B cell (primary cell): ENCODE data around the gene PRRX1. TPM values are rescaled to one million over a fixed set of nuclear protein-coding genes. Genes with fewer than 3 reads are reported as not detected.

Source experiments
- ATAC-seq: fragments of 200-7000 bp; cut with Tn5 transposase; one replicate; pipeline ENCODE4 v1.10.0; 2021; ENCODE audit warnings: low read depth, mild to moderate bottlenecking, moderate number of reproducible peaks, moderate library complexity
- CTCF ChIA-PET: fragments of 350-600 bp; sonication (Branson Sonifier 250); formaldehyde crosslinking; loops from one replicate; lab custom pipeline; 2021; ENCODE audit warnings: antibody characterized with exemption, inconsistent platforms; lab: Charles Lee
- POLR2A ChIA-PET: fragments of 350-600 bp; sonication (Branson Sonifier 250); formaldehyde crosslinking; loops from one replicate; lab custom pipeline; 2021; ENCODE audit warnings: antibody characterized with exemption; lab: Charles Lee
- DNase-seq: peaks from one replicate; pipeline ENCODE4 v3.0.0; 2013
- H2AFZ ChIP-seq: 2 replicates; pipeline ENCODE4 v1.6.1; 2012; ENCODE audit warnings: mild to moderate bottlenecking, low read depth, low read length; ENCODE audit not compliant: insufficient read depth, poor library complexity, severe bottlenecking
- H3K27ac ChIP-seq, 2 donors: 1 replicate in 1 of 2; 2 replicates in 1 of 2; pipeline ENCODE4 v1.5.1; 2012 to 2013; ENCODE audit warnings: low read length in 2 of 2, mild to moderate bottlenecking in 2 of 2, moderate library complexity in 1 of 2
- H3K27me3 ChIP-seq, 4 experiments: fragments of 200-600 bp in 1 of 4; sonication (generic) in 1 of 4; replicated peaks in 1 of 4; 1 replicate in 2 of 4; 2 replicates in 2 of 4; pipeline versions ENCODE4 v1.6.1 to v1.7.0; 2013 to 2016; ENCODE audit warnings: low read length in 3 of 4, mild to moderate bottlenecking in 2 of 4, mixed read lengths in 1 of 4, moderate library complexity in 1 of 4; ENCODE audit not compliant: insufficient read depth in 4 of 4, control insufficient read depth in 3 of 4; ENCODE audit errors: control extremely low read depth in 1 of 4
- H3K36me3 ChIP-seq, 2 experiments: replicated peaks in 1 of 2; 1 replicate in 1 of 2; 2 replicates in 1 of 2; pipeline versions ENCODE4 v1.6.1 to v1.7.1; 2013; ENCODE audit warnings: low read length in 1 of 2; ENCODE audit not compliant: insufficient read depth in 2 of 2, control insufficient read depth in 1 of 2; ENCODE audit errors: control extremely low read depth in 1 of 2, extremely low read depth in 1 of 2
- H3K4me1 ChIP-seq, 2 donors: fragments of 200-600 bp in 1 of 2; sonication (generic) in 1 of 2; 1 replicate in 1 of 2; 2 replicates in 1 of 2; pipeline versions ENCODE4 v1.5.1 to v1.6.1; 2013 to 2017; ENCODE audit warnings: low read length in 2 of 2; ENCODE audit not compliant: control insufficient read depth in 2 of 2, insufficient read depth in 2 of 2
- H3K4me2 ChIP-seq: replicated peaks from 2 replicates; pipeline ENCODE3; 2012; ENCODE audit warnings: mild to moderate bottlenecking, low read depth, low read length; ENCODE audit not compliant: poor library complexity, severe bottlenecking
- H3K4me3 ChIP-seq, 5 experiments: fragments of 200-600 bp in 1 of 5; sonication (generic) in 1 of 5; 1 replicate in 3 of 5; 2 replicates in 2 of 5; pipeline versions ENCODE4 v1.5.1 to v1.7.0; 2011 to 2016; ENCODE audit warnings: low read length in 4 of 5, mild to moderate bottlenecking in 4 of 5, low read depth in 2 of 5, control low read depth in 1 of 5, moderate library complexity in 1 of 5; ENCODE audit not compliant: insufficient read depth in 1 of 5; ENCODE audit errors: control extremely low read depth in 1 of 5, extremely low read depth in 1 of 5
- H3K79me2 ChIP-seq: fragments of 200-600 bp; sonication (generic); one replicate; pipeline ENCODE4 v1.6.0; 2016; ENCODE audit warnings: low read length; ENCODE audit not compliant: control insufficient read depth, insufficient read depth
- H3K9ac ChIP-seq: fragments of 200-600 bp; sonication (generic); 2 replicates; pipeline ENCODE4 v1.6.1; 2017; ENCODE audit warnings: mild to moderate bottlenecking, low read length, moderate library complexity
- H3K9me3 ChIP-seq, 3 donors: one replicate each; pipeline versions ENCODE4 v1.6.1 to v1.7.1; 2013; ENCODE audit warnings: low read length in 2 of 3; ENCODE audit not compliant: control insufficient read depth in 2 of 3, insufficient read depth in 1 of 3; ENCODE audit errors: control extremely low read depth in 1 of 3
- H4K20me1 ChIP-seq: 2 replicates; pipeline ENCODE4 v1.6.0; 2012; ENCODE audit warnings: mild to moderate bottlenecking, low read length; ENCODE audit not compliant: insufficient read depth, control insufficient read depth, poor library complexity, severe bottlenecking
- H3K27ac Mint-ChIP-seq: one replicate; pipeline ENCODE4 v1.8.0; 2021; ENCODE audit warnings: mixed read lengths
- H3K27me3 Mint-ChIP-seq: one replicate; pipeline ENCODE4 v1.8.0; 2021; ENCODE audit warnings: mixed read lengths
- H3K4me1 Mint-ChIP-seq: one replicate; pipeline ENCODE4 v1.8.0; 2021; ENCODE audit warnings: mixed read lengths
- H3K4me3 Mint-ChIP-seq: one replicate; pipeline ENCODE4 v1.8.0; 2021; ENCODE audit warnings: mixed read lengths
- H3K9me3 Mint-ChIP-seq: one replicate; pipeline ENCODE4 v1.8.0; 2022; ENCODE audit warnings: mixed read lengths; ENCODE audit not compliant: insufficient read depth
- CTCF ChIP-seq: fragments of 200-600 bp; IDR thresholded peaks from one replicate; pipeline ENCODE4 v1.8.0; 2022; ENCODE audit warnings: antibody characterized with exemption, mild to moderate bottlenecking
- EZH2 ChIP-seq: IDR thresholded peaks from 2 replicates; pipeline ENCODE4 v1.6.1; 2012; ENCODE audit warnings: borderline replicate concordance, low read depth, mild to moderate bottlenecking, moderate library complexity, low read length; ENCODE audit not compliant: insufficient read depth, poor library complexity, severe bottlenecking
- WGBS: methylation state at CpG from one replicate; pipeline ENCODE4 v1.1.5; 2013; ENCODE audit warnings: missing lambda C conversion rate; ENCODE audit not compliant: insufficient coverage; 5-methylcytosine and 5-hydroxymethylcytosine counted together
- intact Hi-C: fragments of 100-400 bp; cut with micrococcal nuclease; formaldehyde crosslinking; loops from one replicate; pipeline ENCODE4 v1.10.0; 2022
- polyA plus RNA-seq: library from polyadenylated mRNA; depleted of rRNA; stranded (reverse); fragments of >200 nt; gene quantifications from 2 replicates; pipeline ENCODE4 v1.2.3, GENCODE V29; 2012
- total RNA-seq, 2 donors: library from RNA; stranded (reverse); fragments of 120-200 nt in 1 of 2; gene quantifications; 1 replicate in 1 of 2; 2 replicates in 1 of 2; pipeline versions ENCODE4 v1.2.3 to v1.2.4, GENCODE V29; 2013 to 2022

The PRRX1 gene
- total and polyA plus RNA-seq, 2 donors (not counting 1 experiment from before 2014, with no cell fraction given): not detected

GRCh38 chr1:170739803-170740202, 75.9 kb downstream of the PRRX1 start:
- Histone ChIP-seq H3K4me3 (no peak overlapping the region), H3K79me2 (no peaks in the 10 kb centered on the region), H3K4me2 (no peak overlapping the region), H3K4me1 (no peaks in the 10 kb centered on the region), H3K27me3 (peaks cover 0 to 4% (median 0%) of the 10 kb centered on the region in 4 experiments), H3K27ac (no peak overlapping the region), H2AFZ (no peak overlapping the region), H4K20me1 (no peaks in the 10 kb centered on the region), H3K36me3 (no peaks in the 10 kb centered on the region), H3K9ac (no peak overlapping the region), H3K9me3 (peaks cover 0 to 12% (median 3%) of the 10 kb centered on the region in 3 donors)
- Mint-ChIP-seq H3K9me3 (peaks cover 5% of the 10 kb centered on the region), H3K4me3 (no peak overlapping the region), H3K4me1 (no peaks in the 10 kb centered on the region), H3K27me3 (peaks cover 10% of the 10 kb centered on the region), H3K27ac (no peak overlapping the region)
- TF ChIP-seq EZH2 (no peak), CTCF (no peak)
- ATAC-seq (no peak), DNase-seq (no peak)
- POLR2A ChIA-PET: no interaction called here
- CTCF ChIA-PET: no interaction called here
- intact Hi-C loops: no loop called here
- WGBS: 100% methylated on average over 1 of the region's 1 CpG

DNA sequence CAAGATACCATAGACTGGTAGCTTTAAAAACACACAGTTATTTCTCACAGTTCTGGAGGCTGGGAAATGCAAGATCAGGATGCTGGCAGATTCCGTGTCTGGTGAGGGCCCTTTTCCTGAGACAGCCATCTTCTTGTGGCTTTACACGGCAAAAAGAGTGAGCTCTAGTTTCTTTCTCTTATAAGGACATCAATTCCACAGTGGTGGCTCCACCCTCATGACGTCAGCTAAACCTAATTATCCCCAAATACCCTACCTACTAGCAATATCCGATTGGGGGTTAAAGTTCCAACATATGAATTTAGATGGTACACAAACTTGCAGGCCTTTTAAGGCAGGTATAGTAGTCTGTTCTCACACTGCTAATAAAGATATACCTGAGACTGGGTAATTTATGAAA, 77.7 kb downstream of the PRRX1 start:
- no peak overlapping the region for H2AFZ ChIP-seq
- CTCF ChIA-PET: no interaction called here
- H3K27ac ChIP-seq: no peak overlapping the region
- H3K4me3 ChIP-seq: no peak overlapping the region
- H3K27me3 ChIP-seq: peaks cover 0 to 4% (median 0%) of the 10 kb centered on the region in 4 experiments
- H3K27me3 Mint-ChIP-seq: peaks cover 8% of the 10 kb centered on the region
- no peak for TF ChIP-seq EZH2
- no peak for TF ChIP-seq CTCF
- POLR2A ChIA-PET: no interaction called here
- H3K9ac ChIP-seq: no peak overlapping the region
- no peaks in the 10 kb centered on the region for H4K20me1 ChIP-seq
- H3K4me3 Mint-ChIP-seq: no peak overlapping the region
- H3K4me1 Mint-ChIP-seq: no peaks in the 10 kb centered on the region
- ATAC-seq (no peak), DNase-seq (no peak)
- intact Hi-C loops: no loop called here
- peaks cover 0 to 12% (median 3%) of the 10 kb centered on the region in 3 donors for H3K9me3 ChIP-seq
- H3K36me3 ChIP-seq: no peaks in the 10 kb centered on the region
- no CpG with 5 or more reads among the region's 4 CpGs for WGBS
- H3K4me1 ChIP-seq: no peaks in the 10 kb centered on the region
- peaks cover 5% of the 10 kb centered on the region for H3K9me3 Mint-ChIP-seq
- no peak overlapping the region for H3K27ac Mint-ChIP-seq
- H3K4me2 ChIP-seq: no peak overlapping the region
- no peaks in the 10 kb centered on the region for H3K79me2 ChIP-seq
